Epithelial cell of prostate (primary cell): ENCODE results near the gene LRRK1.
"Not testable (repeated sequence)": the region's sequence is repeated elsewhere in the genome, so short reads cannot be mapped to it uniquely, and the experiment has no call there.

Experiments
- DNase-seq: peaks from one replicate; pipeline ENCODE4 v3.0.0-alpha.2; 2011; ENCODE audit warnings: low read depth, low spot score
- H3K27ac ChIP-seq: fragments of 450-650 bp; 2 replicates; pipeline ENCODE4 v1.5.1; 2017; ENCODE audit warnings: mild to moderate bottlenecking

Gene LRRK1

GRCh38 chr15:101083336-101084045 is 164.3 kb downstream of the LRRK1 start:
- DNase-seq, result no peak
- H3K27ac ChIP-seq, result no peak overlapping the region

- DNase-seq, result no peak
- no peak overlapping the region for H3K27ac ChIP-seq
Observed at GRCh38 chr15:101084801-101085200, 165.6 kb downstream of the LRRK1 start.

- no peak for DNase-seq
Observed at GRCh38 chr15:101085311-101085700, 166.1 kb downstream of the LRRK1 start.

GRCh38 chr15:101086394-101087171 is 167.4 kb downstream of the LRRK1 start:
- DNase-seq, result no peak
- no peak overlapping the region for H3K27ac ChIP-seq

More at GRCh38 chr15:101085311-101085700, 166.1 kb downstream of the LRRK1 start:
- H3K27ac ChIP-seq, result no peak overlapping the region

- DNase-seq, result no peak
- no peak overlapping the region for H3K27ac ChIP-seq
Observed at GRCh38 chr15:101087172-101087769, 168.1 kb downstream of the LRRK1 start.

- DNase-seq, result no peak
- no peak overlapping the region for H3K27ac ChIP-seq
Observed at GRCh38 chr15:101088271-101088670, 169.1 kb downstream of the LRRK1 start.

- no peak overlapping the region for H3K27ac ChIP-seq
- no peak for DNase-seq
Observed at GRCh38 chr15:101088788-101089578, 169.8 kb downstream of the LRRK1 start.

GRCh38 chr15:101089579-101090427 is 170.6 kb downstream of the LRRK1 start:
- H3K27ac ChIP-seq, result no peak overlapping the region
- no peak for DNase-seq

GRCh38 chr15:101090428-101090790 is 171.3 kb downstream of the LRRK1 start:
- H3K27ac ChIP-seq, result no peak overlapping the region
- DNase-seq, result no peak

- no peak overlapping the region for H3K27ac ChIP-seq
- no peak for DNase-seq
Observed at GRCh38 chr15:101091080-101092017, 172.2 kb downstream of the LRRK1 start.

- no peak overlapping the region for H3K27ac ChIP-seq
- DNase-seq, result no peak
Observed at GRCh38 chr15:101092156-101092866, 173.2 kb downstream of the LRRK1 start.

- no peak for DNase-seq
- H3K27ac ChIP-seq, result no peak overlapping the region
Observed at GRCh38 chr15:101092867-101093202, 173.7 kb downstream of the LRRK1 start.

GRCh38 chr15:101093958-101094357 is 174.8 kb downstream of the LRRK1 start:
- no peak overlapping the region for H3K27ac ChIP-seq

GRCh38 chr15:101095796-101096406 is 176.7 kb downstream of the LRRK1 start:
- not testable (repeated sequence) for DNase-seq

More at GRCh38 chr15:101093958-101094357, 174.8 kb downstream of the LRRK1 start:
- DNase-seq, result no peak

GRCh38 chr15:101097111-101097510 is 178.0 kb downstream of the LRRK1 start:
- no peak overlapping the region for H3K27ac ChIP-seq
- no peak for DNase-seq

More at GRCh38 chr15:101095796-101096406, 176.7 kb downstream of the LRRK1 start:
- not testable (repeated sequence) for H3K27ac ChIP-seq

GRCh38 chr15:101099183-101099582 is 180.0 kb downstream of the LRRK1 start:
- DNase-seq, result no peak
- no peak overlapping the region for H3K27ac ChIP-seq

GRCh38 chr15:101100118-101100517 is 181.0 kb downstream of the LRRK1 start:
- H3K27ac ChIP-seq, result no peak overlapping the region
- DNase-seq, result no peak
